ENCODE results near the gene MNT. TPM values are rescaled to one million over a fixed set of nuclear protein-coding genes. Genes with fewer than 3 reads are reported as not detected.
A peak's percentile ranks its signal among the peaks of the same experiment; 100 is the strongest.

The MNT gene
- total and polyA plus RNA-seq, 9 of the 15 experiments (the other 6 are each of a cell fraction or from before 2014, with no cell fraction given): 0.18 to 23.8 (median 5.3) TPM

DNA sequence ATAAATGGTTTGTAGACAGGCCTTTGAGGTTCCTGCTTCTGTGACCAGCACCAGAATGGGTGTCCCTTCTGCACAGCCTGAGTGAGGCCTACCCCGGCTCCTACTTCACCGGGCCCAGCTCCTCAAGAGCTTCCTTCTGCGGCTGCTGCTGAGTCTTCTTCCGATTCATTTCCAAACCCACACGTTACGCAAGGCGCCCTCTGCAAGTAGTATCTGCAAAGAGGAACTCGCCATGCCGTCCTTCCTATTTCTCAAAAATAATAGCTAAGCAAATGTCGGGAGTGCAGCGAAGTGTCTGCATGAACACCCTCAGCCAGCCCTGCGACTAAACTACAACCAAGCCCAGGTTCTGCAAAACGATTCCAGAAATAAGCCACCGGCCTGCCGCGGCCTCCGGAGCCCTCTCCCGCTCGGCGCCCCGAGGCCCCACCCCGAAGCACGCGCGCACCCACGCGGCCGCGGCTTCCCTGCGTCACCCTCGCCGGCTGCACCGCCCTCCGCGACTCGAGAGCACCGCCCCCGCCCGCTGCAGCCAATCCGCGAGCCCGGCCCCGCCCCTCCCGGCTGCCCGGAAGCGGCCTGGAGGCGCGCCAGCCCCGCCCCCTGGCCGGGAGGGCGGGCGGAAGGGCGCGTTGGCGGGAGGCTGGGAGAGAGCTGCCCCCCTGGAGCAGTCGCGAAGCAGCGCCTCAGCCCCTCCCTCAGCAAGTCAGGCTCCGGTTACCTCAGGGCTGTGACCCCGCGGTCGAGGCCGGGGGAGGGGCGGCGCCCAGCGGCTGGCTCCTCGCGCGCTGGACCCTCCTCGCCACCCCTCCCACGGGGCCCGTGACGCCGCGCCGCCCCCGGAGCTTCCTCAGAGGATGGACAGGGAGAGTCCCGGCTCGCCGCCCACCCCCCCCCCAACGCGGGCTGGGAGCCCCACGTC is 8.3 kb downstream of the MNT start (continued):
- TF ChIP-seq CSDE1 (IDR thresholded peaks at IDR 0.05): no peak
- no peak for TF ChIP-seq CHAMP1 (IDR thresholded peaks at IDR 0.05)
- no peak for TF ChIP-seq ZNF121 (CRISPR knock-in tag; conservative IDR thresholded peaks at IDR 0.05)
- no peak for TF ChIP-seq TRIM24 (IDR thresholded peaks at IDR 0.05)
- TF ChIP-seq ZNF780A (CRISPR knock-in tag; IDR thresholded peaks at IDR 0.05): no peak
- no peak for TF ChIP-seq ZC3H8 (IDR thresholded peaks at IDR 0.05)
- TF ChIP-seq ZNF609 (CRISPR knock-in tag; IDR thresholded peaks at IDR 0.05; ENCODE audit: borderline replicate concordance): no peak
- no peak for TF ChIP-seq ZFP30 (CRISPR knock-in tag; IDR thresholded peaks at IDR 0.05; ENCODE audit: borderline replicate concordance)
- TF ChIP-seq MTF1 (CRISPR knock-in tag; IDR thresholded peaks at IDR 0.05; ENCODE audit: borderline replicate concordance): no peak
- no peak for TF ChIP-seq ZKSCAN8 (CRISPR knock-in tag; IDR thresholded peaks at IDR 0.05)
- TF ChIP-seq ESRRA (IDR thresholded peaks at IDR 0.05; ENCODE audit: borderline replicate concordance, low read depth): 0 out of 2 replicates have a peak, but pooled peaks have one; percentile 13
- no peak for TF ChIP-seq ZNF41 (CRISPR knock-in tag; conservative IDR thresholded peaks at IDR 0.05)
- TF ChIP-seq THRAP3 (IDR thresholded peaks at IDR 0.05; ENCODE audit: borderline replicate concordance): no peak
- TF ChIP-seq, protein P1, sequence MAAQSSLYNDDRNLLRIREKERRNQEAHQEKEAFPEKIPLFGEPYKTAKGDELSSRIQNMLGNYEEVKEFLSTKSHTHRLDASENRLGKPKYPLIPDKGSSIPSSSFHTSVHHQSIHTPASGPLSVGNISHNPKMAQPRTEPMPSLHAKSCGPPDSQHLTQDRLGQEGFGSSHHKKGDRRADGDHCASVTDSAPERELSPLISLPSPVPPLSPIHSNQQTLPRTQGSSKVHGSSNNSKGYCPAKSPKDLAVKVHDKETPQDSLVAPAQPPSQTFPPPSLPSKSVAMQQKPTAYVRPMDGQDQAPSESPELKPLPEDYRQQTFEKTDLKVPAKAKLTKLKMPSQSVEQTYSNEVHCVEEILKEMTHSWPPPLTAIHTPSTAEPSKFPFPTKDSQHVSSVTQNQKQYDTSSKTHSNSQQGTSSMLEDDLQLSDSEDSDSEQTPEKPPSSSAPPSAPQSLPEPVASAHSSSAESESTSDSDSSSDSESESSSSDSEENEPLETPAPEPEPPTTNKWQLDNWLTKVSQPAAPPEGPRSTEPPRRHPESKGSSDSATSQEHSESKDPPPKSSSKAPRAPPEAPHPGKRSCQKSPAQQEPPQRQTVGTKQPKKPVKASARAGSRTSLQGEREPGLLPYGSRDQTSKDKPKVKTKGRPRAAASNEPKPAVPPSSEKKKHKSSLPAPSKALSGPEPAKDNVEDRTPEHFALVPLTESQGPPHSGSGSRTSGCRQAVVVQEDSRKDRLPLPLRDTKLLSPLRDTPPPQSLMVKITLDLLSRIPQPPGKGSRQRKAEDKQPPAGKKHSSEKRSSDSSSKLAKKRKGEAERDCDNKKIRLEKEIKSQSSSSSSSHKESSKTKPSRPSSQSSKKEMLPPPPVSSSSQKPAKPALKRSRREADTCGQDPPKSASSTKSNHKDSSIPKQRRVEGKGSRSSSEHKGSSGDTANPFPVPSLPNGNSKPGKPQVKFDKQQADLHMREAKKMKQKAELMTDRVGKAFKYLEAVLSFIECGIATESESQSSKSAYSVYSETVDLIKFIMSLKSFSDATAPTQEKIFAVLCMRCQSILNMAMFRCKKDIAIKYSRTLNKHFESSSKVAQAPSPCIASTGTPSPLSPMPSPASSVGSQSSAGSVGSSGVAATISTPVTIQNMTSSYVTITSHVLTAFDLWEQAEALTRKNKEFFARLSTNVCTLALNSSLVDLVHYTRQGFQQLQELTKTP (IDR thresholded peaks at IDR 0.05; ENCODE audit: low read depth in 1 of 2, partially characterized antibody in 2 of 2): no peak

Measured in K562 (cell line).